HepG2 (cell line): ENCODE measurements around the gene CTNNAL1. TPM values are rescaled to one million over a fixed set of nuclear protein-coding genes. Genes with fewer than 3 reads are reported as not detected.

Experiments
- ATAC-seq: fragments of 200-7000 bp; cut with Tn5 transposase; 3 replicates; pipeline ENCODE4 v1.9.1; 2020; ENCODE audit warnings: mild to moderate bottlenecking, moderate library complexity
- BruUV-seq: library from RNA; stranded (reverse); fragments of 400-500 nt; replicated peaks from 2 replicates; lab custom pipeline; 2021; lab: Mats Ljungman, UMichigan
- CTCF ChIA-PET: fragments of 300-600 bp; formaldehyde crosslinking; extraction: SDS; loops from one replicate; lab custom pipeline; 2021; ENCODE audit warnings: low total read pairs, inconsistent platforms, low intra/inter-chr PET ratio; lab: Yijun Ruan, JAX
- POLR2A ChIA-PET: fragments of 350-600 bp; sonication (Branson Sonifier 250); formaldehyde crosslinking; loops from one replicate; lab custom pipeline; 2020; ENCODE audit warnings: antibody characterized with exemption, inconsistent platforms; lab: Yijun Ruan, JAX
- DNase-seq: peaks from one replicate; pipeline ENCODE4 v3.0.0-alpha.2; 2015; ENCODE audit warnings: low spot score
- FAIRE-seq: peaks from 3 replicates; lab custom pipeline; 2011; peaks lifted over from hg19 to GRCh38; lab: Jason Lieb, UNC
- H2AFZ ChIP-seq: one replicate; pipeline ENCODE4 v1.6.1; 2011; ENCODE audit warnings: low read length, inconsistent platforms
- H3K27ac ChIP-seq: fragments of 300-600 bp; 3 replicates; pipeline ENCODE4 v1.8.0; 2011; ENCODE audit warnings: mixed run types, mild to moderate bottlenecking, mixed read lengths, low read length, inconsistent platforms; ENCODE audit not compliant: insufficient read depth; ENCODE audit errors: extremely low read length
- H3K27me3 ChIP-seq, 2 experiments: fragments of 200-600 bp in 1 of 2; 2 replicates in 1 of 2; 3 replicates in 1 of 2; pipeline versions ENCODE4 v1.6.0 to v1.8.0; 2011; ENCODE audit warnings: low read length in 2 of 2, mild to moderate bottlenecking in 2 of 2, moderate library complexity in 2 of 2, inconsistent platforms in 1 of 2; ENCODE audit not compliant: insufficient read depth in 2 of 2, control insufficient read depth in 1 of 2
- H3K36me3 ChIP-seq, 2 experiments: fragments of 200-600 bp in 1 of 2; replicated peaks in 1 of 2; 2 replicates in 1 of 2; 3 replicates in 1 of 2; pipeline versions ENCODE4 v1.5.1 to v1.8.0; 2011; ENCODE audit warnings: low read length in 2 of 2, inconsistent platforms in 1 of 2; ENCODE audit not compliant: insufficient read depth in 2 of 2, control insufficient read depth in 1 of 2
- H3K4me1 ChIP-seq: 2 replicates; pipeline ENCODE4 v1.5.1; 2012; ENCODE audit warnings: low read length, inconsistent platforms; ENCODE audit not compliant: insufficient read depth
- H3K4me2 ChIP-seq: 2 replicates; pipeline ENCODE4 v1.6.0; 2011; ENCODE audit warnings: low read depth, low read length, inconsistent platforms
- H3K4me3 ChIP-seq, 3 experiments: fragments of 200-600 bp in 1 of 3; sonication (generic), shearing (Covaris generic) in 1 of 3; replicated peaks in 1 of 3; 2 replicates each; pipeline ENCODE4 v1.5.1; 2011 to 2016; ENCODE audit warnings: low read length in 3 of 3, inconsistent platforms in 2 of 3, low read depth in 2 of 3, mild to moderate bottlenecking in 2 of 3, control low read depth in 1 of 3, mixed read lengths in 1 of 3; ENCODE audit not compliant: insufficient read depth in 1 of 3
- H3K79me2 ChIP-seq: one replicate; pipeline ENCODE4 v1.6.1; 2011; ENCODE audit warnings: low read length, inconsistent platforms; ENCODE audit not compliant: insufficient read depth
- H3K9ac ChIP-seq: 2 replicates; pipeline ENCODE4 v1.6.0; 2011; ENCODE audit warnings: mild to moderate bottlenecking, low read depth, low read length, inconsistent platforms; ENCODE audit not compliant: insufficient read depth
- H3K9me3 ChIP-seq: 2 replicates; pipeline ENCODE4 v1.5.1; 2012; ENCODE audit warnings: mild to moderate bottlenecking, low read length
- H4K20me1 ChIP-seq: 2 replicates; pipeline ENCODE4 v1.6.0; 2011; ENCODE audit warnings: inconsistent platforms, mild to moderate bottlenecking, low read length, moderate library complexity; ENCODE audit not compliant: insufficient read depth
- AGO2 ChIP-seq: fragments of 200-400 bp; formaldehyde crosslinking; optimal IDR thresholded peaks from 2 replicates; pipeline ENCODE3; 2017; ENCODE audit warnings: mild to moderate bottlenecking, low read depth, low read length, moderate library complexity
- HNF1A ChIP-seq, 2 experiments: sonication (generic) in 1 of 2; formaldehyde crosslinking in 1 of 2; IDR thresholded peaks; 2 replicates each; pipeline versions ENCODE4 v1.4.0 to v1.6.1; 2016 to 2020; ENCODE audit warnings: borderline replicate concordance in 1 of 2, low read depth in 1 of 2, mild to moderate bottlenecking in 1 of 2, missing genetic modification reagents in 1 of 2
- MAFK ChIP-seq, 2 experiments: IDR thresholded peaks in 1 of 2; conservative IDR thresholded peaks in 1 of 2; 2 replicates each; pipeline ENCODE4 v1.6.1; 2011; ENCODE audit warnings: improper control_type of control experiment in 2 of 2, low read length in 2 of 2
- SNRNP70 ChIP-seq: fragments of 200-400 bp; formaldehyde crosslinking; IDR thresholded peaks from 2 replicates; pipeline ENCODE4 v1.6.1; 2017; ENCODE audit warnings: mild to moderate bottlenecking, low read depth, low read length, moderate library complexity
- THAP8 ChIP-seq: sonication (generic); formaldehyde crosslinking; IDR thresholded peaks from 2 replicates; pipeline ENCODE4 v1.5.1; 2020; ENCODE audit warnings: missing genetic modification reagents, mild to moderate bottlenecking, borderline replicate concordance
- ZBTB37 ChIP-seq: sonication (generic); formaldehyde crosslinking; IDR thresholded peaks from 2 replicates; pipeline ENCODE4 v1.4.0; 2020; ENCODE audit warnings: mild to moderate bottlenecking, missing genetic modification reagents
- ZNF382 ChIP-seq: sonication (generic); formaldehyde crosslinking; IDR thresholded peaks from 2 replicates; pipeline ENCODE4 v1.5.0; 2020; ENCODE audit warnings: missing genetic modification reagents, mild to moderate bottlenecking, borderline replicate concordance
- ZNF704 ChIP-seq: sonication (generic); formaldehyde crosslinking; IDR thresholded peaks from 2 replicates; pipeline ENCODE4 v1.8.1; 2023; ENCODE audit warnings: mild to moderate bottlenecking, inconsistent platforms, moderate library complexity, missing genetic modification reagents, borderline replicate concordance
- ZNF75D ChIP-seq: sonication (generic); formaldehyde crosslinking; IDR thresholded peaks from 2 replicates; pipeline ENCODE4 v1.8.1; 2023; ENCODE audit warnings: missing genetic modification reagents, mild to moderate bottlenecking, borderline replicate concordance
- ZNF816 ChIP-seq: sonication (generic); formaldehyde crosslinking; IDR thresholded peaks from 2 replicates; pipeline ENCODE4 v1.8.0; 2022; ENCODE audit warnings: missing genetic modification reagents, mild to moderate bottlenecking, borderline replicate concordance
- WGBS: methylation state at CpG from one replicate; pipeline ENCODE4 v1.1.6; 2017; ENCODE audit warnings: low lambda C conversion rate; 5-methylcytosine and 5-hydroxymethylcytosine counted together
- in situ Hi-C: cut with HindIII; loops from 2 replicates; pipeline ENCODE4 v1.10.0; 2017; ENCODE audit warnings: low pct_unique_long_range_greater_than_20kb; ENCODE audit not compliant: extremely low pct_ligation_motif_present
- intact Hi-C: fragments of 100-400 bp; cut with micrococcal nuclease; formaldehyde crosslinking; loops from one replicate; pipeline ENCODE4 v1.10.0; 2022; ENCODE audit not compliant: unreplicated experiment
- polyA plus RNA-seq, 8 experiments: library from polyadenylated mRNA; depleted of rRNA in 3 of 8; stranded (reverse) in 7 of 8; unstranded in 1 of 8; fragments of >200 nt; fragmentation: Illumina TruSeq in 4 of 8; extraction: Trizol in 4 of 8; gene quantifications; 2 replicates each; pipeline versions ENCODE4 v1.2.1 to v1.2.3, GENCODE V29; 2011 to 2016; ENCODE audit warnings: low read depth in 4 of 8, missing spikeins in 1 of 8, mixed read lengths in 1 of 8; ENCODE audit not compliant: insufficient read depth in 1 of 8
- total RNA-seq, 5 experiments: library from RNA; depleted of rRNA; stranded (reverse); fragments of >200 nt; fragmentation: Illumina TruSeq; extraction: Trizol; gene quantifications; 2 replicates each; pipeline ENCODE4 v1.2.3, GENCODE V29; 2016; ENCODE audit warnings: low read depth in 1 of 5

The CTNNAL1 gene
- total and polyA plus RNA-seq, 2 of the 13 experiments (the other 11 are each of a cell fraction or from before 2014, with no cell fraction given): 32.0 to 162 TPM

GRCh38 chr9:109019420-109019819 is 6.1 kb upstream of the CTNNAL1 start:
- peaks cover 11 to 21% of the 10 kb centered on the region in 2 experiments for H3K36me3 ChIP-seq
- FAIRE-seq (no peak), DNase-seq (no peak), ATAC-seq (no peak)
- intact Hi-C loops: no loop called here
- H3K4me3 ChIP-seq: no peak overlapping the region
- in situ Hi-C loops: no loop called here
- peaks cover 41% of the 10 kb centered on the region for H3K4me1 ChIP-seq
- H3K27ac ChIP-seq: no peak overlapping the region
- peaks cover 5% of the 10 kb centered on the region for H3K79me2 ChIP-seq
- H3K27me3 ChIP-seq: no peaks in the 10 kb centered on the region
- H4K20me1 ChIP-seq: no peaks in the 10 kb centered on the region
- TSS peak; percentile 24 for BruUV-seq
- H2AFZ ChIP-seq: no peak overlapping the region
- 97% methylated on average over 3 of the region's 3 CpGs for WGBS
- no peak overlapping the region for H3K9ac ChIP-seq
- no peak for TF ChIP-seq AGO2
- no peak for TF ChIP-seq SNRNP70
- no peak for TF ChIP-seq HNF1A (IDR thresholded peaks at IDR 0.05; ENCODE audit: low read depth)
- TF ChIP-seq HNF1A (CRISPR knock-in tag; IDR thresholded peaks at IDR 0.05; ENCODE audit: borderline replicate concordance): no peak
- TF ChIP-seq MAFK (conservative IDR thresholded peaks at IDR 0.05 in 1 of 2, IDR thresholded peaks at IDR 0.05 in 1 of 2; ENCODE audit: low read length in 2 of 2): no peak
- no peak for TF ChIP-seq ZNF382 (CRISPR knock-in tag)
- TF ChIP-seq ZBTB37 (CRISPR knock-in tag): no peak
- no peak for TF ChIP-seq ZNF75D
- TF ChIP-seq ZNF704 (CRISPR knock-in tag): no peak
- TF ChIP-seq ZNF816 (CRISPR knock-in tag): no peak
- TF ChIP-seq THAP8 (CRISPR knock-in tag): no peak
- H3K9me3 ChIP-seq: no peaks in the 10 kb centered on the region
- ChIA-PET POLR2A (no interaction called here), CTCF (no interaction called here)
- no peak overlapping the region for H3K4me2 ChIP-seq
